ENCODE results near the gene SIGLEC11.

SIGLEC11 gene

GRCh38 chr19:49913720-49914119 is 47.3 kb downstream of the SIGLEC11 start:
- no peak overlapping the region for H3K4me3 ChIP-seq (ENCODE audit: low read depth, low read length)
- no peak for DNase-seq (ENCODE audit: low read depth)

GRCh38 chr19:49912965-49913685 is 47.8 kb downstream of the SIGLEC11 start:
- no peak for DNase-seq (ENCODE audit: low read depth)
- no peak overlapping the region for H3K4me3 ChIP-seq (ENCODE audit: low read depth, low read length)

- no peak overlapping the region for H3K4me3 ChIP-seq (ENCODE audit: low read depth, low read length)
- DNase-seq (ENCODE audit: low read depth) = no peak
Observed at GRCh38 chr19:49911381-49912145, 49.4 kb downstream of the SIGLEC11 start.

GRCh38 chr19:49910179-49910578 is 50.8 kb downstream of the SIGLEC11 start:
- H3K4me3 ChIP-seq (ENCODE audit: low read depth, low read length) = no peak overlapping the region
- no peak for DNase-seq (ENCODE audit: low read depth)

GRCh38 chr19:49908480-49909420 is 52.2 kb downstream of the SIGLEC11 start:
- no peak overlapping the region for H3K4me3 ChIP-seq (ENCODE audit: low read depth, low read length)
- DNase-seq (ENCODE audit: low read depth) = no peak

- no peak for DNase-seq (ENCODE audit: low read depth)
Observed at GRCh38 chr19:49907745-49908446, 53.1 kb downstream of the SIGLEC11 start.

GRCh38 chr19:49906879-49907564 is 54.0 kb downstream of the SIGLEC11 start:
- H3K4me3 ChIP-seq (ENCODE audit: low read depth, low read length) = no peak overlapping the region
- DNase-seq (ENCODE audit: low read depth) = no peak

More at GRCh38 chr19:49907745-49908446, 53.1 kb downstream of the SIGLEC11 start:
- H3K4me3 ChIP-seq (ENCODE audit: low read depth, low read length) = no peak overlapping the region

GRCh38 chr19:49904136-49904535 is 56.8 kb downstream of the SIGLEC11 start:
- H3K4me3 ChIP-seq (ENCODE audit: low read depth, low read length) = no peak overlapping the region
- DNase-seq (ENCODE audit: low read depth) = no peak

Data from skeletal muscle cell (primary cell).